ENCODE measurements around the gene TMEM255B. TPM values are rescaled to one million over a fixed set of nuclear protein-coding genes. Genes with fewer than 3 reads are reported as not detected.
"Not testable (repeated sequence)": the region's sequence is repeated elsewhere in the genome, so short reads cannot be mapped to it uniquely, and the experiment has no call there.

The TMEM255B gene
- total RNA-seq, 2 experiments from 2014 or later: 0.63 to 0.91 TPM

GRCh38 chr13:113795362-113795761 lies 36.3 kb downstream of the TMEM255B start:
- CTCF ChIA-PET; H3K27ac Mint-ChIP-seq; H3K4me1 Mint-ChIP-seq; H3K36me3 Mint-ChIP-seq (ENCODE audit: low read depth); POLR2A ChIA-PET; H3K27me3 Mint-ChIP-seq; DNase-seq; H3K4me3 Mint-ChIP-seq; H3K9me3 Mint-ChIP-seq: not testable (repeated sequence)

- POLR2A ChIA-PET: no interaction called here
- H3K4me3 Mint-ChIP-seq: no peak overlapping the region
- H3K27me3 Mint-ChIP-seq: no peaks in the 10 kb centered on the region
These were observed 37.4 kb downstream of the TMEM255B start for GRCh38 chr13:113796211-113796963.

GRCh38 chr13:113796964-113797676 lies 38.1 kb downstream of the TMEM255B start:
- no peak for DNase-seq
- CTCF ChIA-PET: no interaction called here
- no peak overlapping the region for H3K4me3 Mint-ChIP-seq

More at GRCh38 chr13:113796211-113796963, 37.4 kb downstream of the TMEM255B start:
- no peaks in the 10 kb centered on the region for H3K4me1 Mint-ChIP-seq
- H3K36me3 Mint-ChIP-seq (ENCODE audit: low read depth): no peaks in the 10 kb centered on the region
- DNase-seq: no peak
- H3K27ac Mint-ChIP-seq: no peak overlapping the region
- CTCF ChIA-PET: no interaction called here
- no peaks in the 10 kb centered on the region for H3K9me3 Mint-ChIP-seq

DNA sequence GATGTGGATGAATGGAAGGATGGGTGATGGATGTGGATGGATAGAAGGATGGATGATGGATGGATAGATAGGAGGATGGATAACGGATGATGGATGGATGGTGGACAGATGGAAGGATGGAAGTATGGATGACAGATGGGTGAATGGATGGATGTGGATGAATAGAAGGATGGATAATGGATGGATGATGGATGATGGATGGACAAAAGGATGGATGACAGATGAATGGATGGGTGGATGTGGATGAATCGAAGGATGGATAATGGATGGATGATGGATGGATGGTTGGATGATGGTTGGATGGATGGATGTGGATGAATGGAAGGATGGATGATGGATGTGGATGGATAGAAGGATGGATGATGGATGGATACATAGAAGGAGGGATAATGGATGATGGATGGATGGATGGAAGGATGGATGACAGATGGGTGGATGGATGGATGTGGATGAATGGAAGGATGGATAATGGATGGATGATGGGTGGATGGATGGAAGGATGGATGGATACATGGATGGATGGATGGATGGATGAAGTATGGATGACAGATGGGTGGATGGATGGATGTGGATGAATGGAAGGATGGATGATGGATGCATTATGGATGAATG lies 39.3 kb downstream of the TMEM255B start:
- Mint-ChIP-seq H3K4me3 (no peak overlapping the region), H3K4me1 (no peaks in the 10 kb centered on the region), H3K9me3 (no peaks in the 10 kb centered on the region), H3K27ac (no peak overlapping the region), H3K36me3 (ENCODE audit: low read depth) (no peaks in the 10 kb centered on the region), H3K27me3 (no peaks in the 10 kb centered on the region)
- CTCF ChIA-PET: no interaction called here
- POLR2A ChIA-PET: no interaction called here
- DNase-seq: no peak

More at GRCh38 chr13:113796964-113797676, 38.1 kb downstream of the TMEM255B start:
- no peaks in the 10 kb centered on the region for H3K4me1 Mint-ChIP-seq
- H3K36me3 Mint-ChIP-seq (ENCODE audit: low read depth): no peaks in the 10 kb centered on the region
- no peaks in the 10 kb centered on the region for H3K27me3 Mint-ChIP-seq
- POLR2A ChIA-PET: no interaction called here
- no peak overlapping the region for H3K27ac Mint-ChIP-seq
- H3K9me3 Mint-ChIP-seq: no peaks in the 10 kb centered on the region

- Mint-ChIP-seq H3K4me1 (no peaks in the 10 kb centered on the region), H3K4me3 (no peak overlapping the region), H3K27ac (no peak overlapping the region), H3K27me3 (no peaks in the 10 kb centered on the region), H3K36me3 (ENCODE audit: low read depth) (no peaks in the 10 kb centered on the region), H3K9me3 (no peaks in the 10 kb centered on the region)
- no peak for DNase-seq
- CTCF ChIA-PET: no interaction called here
- POLR2A ChIA-PET: no interaction called here
These were observed 41.5 kb downstream of the TMEM255B start for GRCh38 chr13:113800576-113800926.

DNA sequence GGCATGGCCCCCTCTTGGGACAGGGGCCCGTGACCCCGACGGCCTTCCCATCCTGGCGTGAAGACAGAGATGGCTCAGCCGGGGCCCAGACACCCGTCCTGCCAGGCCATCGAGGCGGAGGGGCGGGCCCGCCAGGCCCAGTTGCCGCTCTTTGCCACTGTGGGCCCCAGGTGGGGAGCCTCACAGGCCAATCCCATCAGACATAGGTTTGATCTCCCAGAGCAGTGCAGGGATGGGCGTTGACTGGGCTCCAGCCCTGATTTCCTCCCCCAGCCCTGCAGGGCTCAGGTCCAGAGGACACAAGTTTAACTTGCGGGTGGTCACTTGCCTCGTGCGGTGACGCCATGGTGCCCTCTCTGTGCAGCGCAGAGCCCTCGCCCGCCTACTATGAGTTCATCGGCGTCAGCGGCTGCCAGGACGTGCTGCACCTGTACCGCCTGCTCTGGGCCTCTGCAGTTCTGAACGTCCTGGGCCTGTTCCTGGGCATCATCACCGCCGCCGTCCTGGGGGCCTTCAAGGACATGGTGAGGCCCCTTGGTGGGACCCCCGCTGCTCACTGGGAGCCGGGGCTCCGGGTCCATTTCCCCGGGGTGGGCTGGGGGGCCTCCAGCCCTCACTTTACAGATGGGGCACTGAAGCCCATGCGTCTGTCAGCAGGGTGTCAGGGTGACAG lies 42.4 kb downstream of the TMEM255B start:
- no peak overlapping the region for H3K27ac Mint-ChIP-seq
- H3K4me1 Mint-ChIP-seq: no peaks in the 10 kb centered on the region
- no peaks in the 10 kb centered on the region for H3K9me3 Mint-ChIP-seq
- no peaks in the 10 kb centered on the region for H3K27me3 Mint-ChIP-seq
- no peak overlapping the region for H3K4me3 Mint-ChIP-seq
- CTCF ChIA-PET: no interaction called here
- DNase-seq: no peak
- no peaks in the 10 kb centered on the region for H3K36me3 Mint-ChIP-seq (ENCODE audit: low read depth)
- POLR2A ChIA-PET: no interaction called here

GRCh38 chr13:113802090-113802531 lies 43.1 kb downstream of the TMEM255B start:
- Mint-ChIP-seq H3K4me3 (no peak overlapping the region), H3K27ac (no peak overlapping the region), H3K4me1 (no peaks in the 10 kb centered on the region), H3K36me3 (ENCODE audit: low read depth) (no peaks in the 10 kb centered on the region), H3K27me3 (no peaks in the 10 kb centered on the region), H3K9me3 (no peaks in the 10 kb centered on the region)
- POLR2A ChIA-PET: no interaction called here
- no peak for DNase-seq
- CTCF ChIA-PET: no interaction called here

GRCh38 chr13:113802761-113803160 lies 43.7 kb downstream of the TMEM255B start:
- no peaks in the 10 kb centered on the region for H3K27me3 Mint-ChIP-seq
- CTCF ChIA-PET: no interaction called here

GRCh38 chr13:113803409-113804016 lies 44.5 kb downstream of the TMEM255B start:
- Mint-ChIP-seq H3K4me1 (no peaks in the 10 kb centered on the region), H3K27me3 (no peaks in the 10 kb centered on the region), H3K27ac (no peak overlapping the region), H3K4me3 (no peak overlapping the region), H3K9me3 (peaks cover 4% of the 10 kb centered on the region), H3K36me3 (ENCODE audit: low read depth) (peaks cover 3% of the 10 kb centered on the region)
- DNase-seq: no peak
- POLR2A ChIA-PET: no interaction called here
- CTCF ChIA-PET: no interaction called here

More at GRCh38 chr13:113802761-113803160, 43.7 kb downstream of the TMEM255B start:
- Mint-ChIP-seq H3K4me3 (no peak overlapping the region), H3K4me1 (no peaks in the 10 kb centered on the region), H3K36me3 (ENCODE audit: low read depth) (no peaks in the 10 kb centered on the region), H3K27ac (no peak overlapping the region), H3K9me3 (no peaks in the 10 kb centered on the region)
- POLR2A ChIA-PET: no interaction called here
- DNase-seq: no peak

DNA sequence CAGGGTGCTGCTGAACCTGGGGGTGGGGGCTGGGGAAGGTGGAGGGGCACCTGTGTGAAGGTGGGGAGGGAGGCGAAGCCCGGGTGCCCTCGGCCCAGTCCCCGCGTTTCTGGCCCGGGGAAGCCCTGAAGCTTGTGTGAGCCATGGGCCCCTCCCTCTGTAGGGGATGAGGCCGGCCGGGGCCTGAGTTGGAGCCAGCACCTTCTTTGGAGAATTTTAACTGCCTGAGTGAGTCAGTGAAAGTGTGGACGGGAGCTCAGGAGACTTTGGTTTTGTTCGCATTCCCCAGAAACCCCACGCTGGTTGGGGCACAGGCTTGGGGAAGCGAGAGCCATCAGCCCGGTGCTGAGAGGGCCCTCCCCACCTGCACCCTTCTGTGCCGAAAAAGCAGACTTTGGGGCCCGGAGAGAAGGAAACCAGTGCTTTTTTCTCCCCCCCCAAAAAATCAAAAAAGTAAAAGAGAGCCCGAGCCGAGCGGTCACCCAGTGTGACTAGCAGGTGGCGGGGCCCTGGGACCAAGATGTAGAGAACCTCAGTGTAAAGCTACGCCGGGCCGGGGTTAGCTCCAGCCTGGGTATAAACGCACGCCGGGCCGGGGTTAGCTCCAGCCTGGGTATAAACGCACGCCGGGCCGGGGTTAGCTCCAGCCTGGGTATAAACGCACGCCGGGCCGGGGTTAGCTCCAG lies 45.1 kb downstream of the TMEM255B start:
- no peaks in the 10 kb centered on the region for H3K27me3 Mint-ChIP-seq
- ChIA-PET POLR2A (no interaction called here), CTCF (no interaction called here)
- H3K36me3 Mint-ChIP-seq (ENCODE audit: low read depth): peaks cover 3% of the 10 kb centered on the region
- no peak overlapping the region for H3K4me3 Mint-ChIP-seq
- no peak overlapping the region for H3K27ac Mint-ChIP-seq
- no peak for DNase-seq
- peaks cover 4% of the 10 kb centered on the region for H3K9me3 Mint-ChIP-seq
- H3K4me1 Mint-ChIP-seq: no peaks in the 10 kb centered on the region

DNA sequence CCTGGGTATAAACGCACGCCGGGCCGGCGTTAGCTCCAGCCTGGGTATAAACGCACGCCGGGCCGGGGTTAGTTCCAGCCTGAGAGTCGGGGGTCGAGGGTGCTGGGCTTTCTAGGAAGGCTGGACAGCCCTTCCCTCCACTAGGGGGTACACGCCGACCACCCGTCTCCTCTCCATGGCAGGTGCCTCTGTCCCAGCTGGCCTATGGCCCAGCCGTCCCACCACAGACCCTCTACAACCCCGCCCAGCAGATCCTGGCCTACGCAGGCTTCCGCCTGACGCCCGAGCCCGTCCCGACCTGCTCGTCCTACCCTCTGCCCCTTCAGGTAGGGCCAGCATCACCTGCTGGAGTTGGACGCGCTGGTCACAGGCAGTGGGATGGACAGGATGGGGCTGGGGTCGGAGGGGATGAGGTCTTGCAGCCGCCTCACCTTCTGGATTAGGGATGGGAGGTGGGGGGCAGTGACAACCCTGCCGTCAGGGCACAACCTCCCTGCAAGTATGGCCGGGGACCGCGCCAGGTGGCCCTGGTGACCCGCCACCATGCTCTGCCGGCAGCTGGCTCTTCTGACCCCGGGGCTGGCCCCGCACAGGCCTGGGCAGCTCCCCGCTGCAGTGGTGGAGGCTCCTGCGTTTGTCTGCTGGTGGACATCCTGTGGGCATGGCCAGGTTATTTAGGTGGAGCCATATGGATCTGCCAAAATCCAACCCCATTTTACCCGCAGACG lies 45.8 kb downstream of the TMEM255B start:
- Mint-ChIP-seq H3K9me3 (peaks cover 7% of the 10 kb centered on the region), H3K4me3 (no peak overlapping the region), H3K27me3 (no peaks in the 10 kb centered on the region), H3K4me1 (no peaks in the 10 kb centered on the region), H3K27ac (no peak overlapping the region), H3K36me3 (ENCODE audit: low read depth) (peaks cover 3% of the 10 kb centered on the region)
- DNase-seq: no peak
- POLR2A ChIA-PET: no interaction called here
- CTCF ChIA-PET: no interaction called here

DNA sequence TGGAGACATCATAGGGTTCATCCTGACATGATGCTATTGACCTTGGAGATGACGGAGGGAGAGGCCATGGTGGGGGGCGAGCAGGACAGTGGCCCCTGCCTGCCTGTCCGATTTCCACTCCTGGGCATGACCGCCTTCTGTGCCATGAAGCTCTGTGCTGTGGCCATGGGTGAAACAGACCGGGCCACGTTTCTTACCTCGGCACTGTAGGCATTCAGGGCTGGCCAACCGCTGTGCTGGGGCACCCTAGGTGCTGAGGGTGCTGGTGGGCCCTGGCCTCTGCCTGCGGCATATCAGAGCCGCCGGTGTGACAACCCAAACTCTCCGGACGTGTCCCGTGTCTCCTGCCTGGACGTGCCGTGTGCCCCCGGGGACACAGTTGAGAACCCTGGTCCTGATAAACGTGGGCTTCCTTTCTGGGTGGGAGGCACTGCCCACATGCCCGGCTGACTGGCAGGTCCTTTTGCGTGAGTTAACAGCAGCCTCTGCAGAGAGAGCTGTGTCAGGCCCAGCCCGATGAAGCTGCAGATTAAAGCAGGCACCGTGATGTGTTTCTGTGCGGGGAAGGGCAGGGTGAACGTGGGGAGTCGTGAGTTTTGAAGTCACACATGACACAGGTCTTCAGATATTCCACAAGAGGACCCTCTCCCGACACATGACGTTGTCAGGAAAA lies 46.5 kb downstream of the TMEM255B start:
- ChIA-PET CTCF (no interaction called here), POLR2A (no interaction called here)
- H3K27ac Mint-ChIP-seq: no peak overlapping the region
- H3K4me3 Mint-ChIP-seq: no peak overlapping the region
- H3K27me3 Mint-ChIP-seq: no peaks in the 10 kb centered on the region
- H3K4me1 Mint-ChIP-seq: no peaks in the 10 kb centered on the region
- peaks cover 10% of the 10 kb centered on the region for H3K9me3 Mint-ChIP-seq
- H3K36me3 Mint-ChIP-seq (ENCODE audit: low read depth): peaks cover 3% of the 10 kb centered on the region
- no peak for DNase-seq
